ENCODE data around the gene MLLT10. TPM values are rescaled to one million over a fixed set of nuclear protein-coding genes. Genes with fewer than 3 reads are reported as not detected.

Gene MLLT10
- total RNA-seq, 1 experiment from 2014 or later = 72.3 TPM

DNA sequence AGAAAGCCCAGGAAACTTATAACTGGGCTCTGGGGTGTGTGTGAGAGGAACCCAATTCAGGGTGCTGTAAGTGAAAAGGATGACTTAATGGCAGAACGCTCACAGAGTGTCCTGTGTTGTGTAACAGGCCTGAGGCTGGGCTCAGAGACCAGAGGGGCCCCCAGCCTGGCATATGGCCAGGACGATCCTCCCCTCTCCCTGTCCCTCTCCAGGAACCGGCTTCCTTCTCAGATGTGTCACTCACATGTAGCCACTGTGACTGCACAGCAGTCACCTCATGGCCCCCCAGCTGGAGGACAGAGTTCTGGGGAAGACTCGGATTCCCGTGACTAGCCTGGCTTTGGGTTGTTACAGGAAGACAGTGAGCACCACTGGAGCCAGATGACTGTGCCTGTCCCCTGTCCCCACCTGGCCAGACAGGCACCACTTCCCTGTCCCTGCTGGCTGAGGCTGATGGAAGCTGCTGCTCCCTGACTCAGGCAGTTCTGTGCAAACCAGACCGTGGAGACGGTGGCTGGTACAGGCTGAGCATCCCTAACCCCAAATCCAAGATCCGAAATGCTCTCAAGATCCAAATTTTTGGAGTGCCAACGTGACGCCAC is 220.5 kb downstream of the MLLT10 start:
- no peak overlapping the region for H3K56ac ChIP-seq (ENCODE audit: insufficient read length, low read depth, low read length)
- Mint-ChIP-seq H3K27ac (peak overlapping the region in 1 of 3 experiments; percentile 55; a peak in 2 of 7 replicates), H3K4me1 (peaks cover 74 to 75% of the 10 kb centered on the region in 2 experiments), H3K9me3 (no peaks in the 10 kb centered on the region; a peak in 1 of 5 replicates), H3K27me3 (ENCODE audit: low read depth) (no peaks in the 10 kb centered on the region), H3K4me3 (no peak overlapping the region), H3K36me3 (ENCODE audit: insufficient read depth in 1 of 3, low read depth in 3 of 3) (no peaks in the 10 kb centered on the region; a peak in 1 of 7 replicates)
- TF ChIP-seq, protein P1, sequence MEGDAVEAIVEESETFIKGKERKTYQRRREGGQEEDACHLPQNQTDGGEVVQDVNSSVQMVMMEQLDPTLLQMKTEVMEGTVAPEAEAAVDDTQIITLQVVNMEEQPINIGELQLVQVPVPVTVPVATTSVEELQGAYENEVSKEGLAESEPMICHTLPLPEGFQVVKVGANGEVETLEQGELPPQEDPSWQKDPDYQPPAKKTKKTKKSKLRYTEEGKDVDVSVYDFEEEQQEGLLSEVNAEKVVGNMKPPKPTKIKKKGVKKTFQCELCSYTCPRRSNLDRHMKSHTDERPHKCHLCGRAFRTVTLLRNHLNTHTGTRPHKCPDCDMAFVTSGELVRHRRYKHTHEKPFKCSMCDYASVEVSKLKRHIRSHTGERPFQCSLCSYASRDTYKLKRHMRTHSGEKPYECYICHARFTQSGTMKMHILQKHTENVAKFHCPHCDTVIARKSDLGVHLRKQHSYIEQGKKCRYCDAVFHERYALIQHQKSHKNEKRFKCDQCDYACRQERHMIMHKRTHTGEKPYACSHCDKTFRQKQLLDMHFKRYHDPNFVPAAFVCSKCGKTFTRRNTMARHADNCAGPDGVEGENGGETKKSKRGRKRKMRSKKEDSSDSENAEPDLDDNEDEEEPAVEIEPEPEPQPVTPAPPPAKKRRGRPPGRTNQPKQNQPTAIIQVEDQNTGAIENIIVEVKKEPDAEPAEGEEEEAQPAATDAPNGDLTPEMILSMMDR (conservative IDR thresholded peaks at IDR 0.05) = no peak
- no peak for DNase-seq
- H3K23me2 ChIP-seq (ENCODE audit: insufficient read length, low read depth, low read length, poor library complexity, severe bottlenecking) = no peaks in the 10 kb centered on the region
- H2AK5ac ChIP-seq (ENCODE audit: insufficient read length, low read length) = no peak overlapping the region
- H2BK5ac ChIP-seq (ENCODE audit: insufficient read length, low read length) = no peak overlapping the region
- no peak overlapping the region for H3T11ph ChIP-seq (ENCODE audit: low read length)
- no peaks in the 10 kb centered on the region for H3K79me1 ChIP-seq (ENCODE audit: insufficient read depth, low read depth, low read length, poor library complexity, severe bottlenecking)
- no peaks in the 10 kb centered on the region for H3K27me3 ChIP-seq (ENCODE audit: insufficient read depth, low read length)
- H4K91ac ChIP-seq (ENCODE audit: insufficient read length, low read depth, low read length) = no peak overlapping the region
- no peak overlapping the region for H4K8ac ChIP-seq (replicated peaks; ENCODE audit: insufficient read length, low read depth, low read length)
- no CpG with 5 or more reads among the region's 10 CpGs for WGBS (ENCODE audit: extremely low coverage, insufficient read length, low lambda C conversion rate)
- H2BK12ac ChIP-seq (ENCODE audit: insufficient read length, low read depth, low read length) = no peak overlapping the region
- no peak overlapping the region for H4K5ac ChIP-seq (ENCODE audit: insufficient read length, low read depth, low read length)
- H3K27ac ChIP-seq (ENCODE audit: insufficient read length, low read depth, low read length) = no peak overlapping the region
- no peak overlapping the region for H3K9ac ChIP-seq (ENCODE audit: extremely low read depth, insufficient read length, low read length)
- H3K9me3 ChIP-seq (ENCODE audit: control insufficient read depth, low read depth, low read length) = no peaks in the 10 kb centered on the region
- H2BK15ac ChIP-seq (ENCODE audit: low read depth, low read length) = no peak overlapping the region
- H3K79me2 ChIP-seq (ENCODE audit: insufficient read depth, low read length) = no peaks in the 10 kb centered on the region
- no peaks in the 10 kb centered on the region for H4K20me1 ChIP-seq (ENCODE audit: control insufficient read depth, insufficient read depth, insufficient read length)
- no peak overlapping the region for H3K14ac ChIP-seq (ENCODE audit: insufficient read depth, low read length)
- no peak overlapping the region for H2BK20ac ChIP-seq (ENCODE audit: low read depth, low read length, poor library complexity, severe bottlenecking)
- no peak overlapping the region for H3K18ac ChIP-seq (ENCODE audit: insufficient read length, low read depth, low read length)
- no peak overlapping the region for H3K4me2 ChIP-seq (ENCODE audit: insufficient read depth, insufficient read length, low read length)
- no peak overlapping the region for H2BK120ac ChIP-seq (ENCODE audit: low read depth, low read length, poor library complexity, severe bottlenecking)
- H2AFZ ChIP-seq (ENCODE audit: low read length) = no peak overlapping the region
- H3K23ac ChIP-seq (ENCODE audit: insufficient read length, low read depth, low read length) = no peak overlapping the region
- H3K4me1 ChIP-seq (ENCODE audit: insufficient read depth, low read length) = peaks cover 9% of the 10 kb centered on the region; the same call in 1 of the 2 replicates
- no peak overlapping the region for H3K4ac ChIP-seq (ENCODE audit: low read depth, low read length)
